GM21381 (cell line): ENCODE data around the gene SLC4A8.

Experiments used
- ATAC-seq: cut with Tn5 transposase; IDR thresholded peaks from one replicate; pipeline ENCODE4 v1.9.1; 2021; ENCODE audit warnings: mild to moderate bottlenecking, moderate library complexity; ENCODE audit not compliant: unreplicated experiment

The SLC4A8 gene

GRCh38 chr12:51524386-51524901 is 99.8 kb downstream of the SLC4A8 start:
- no peak for ATAC-seq

- no peak for ATAC-seq
Observed at GRCh38 chr12:51525518-51525917, 100.9 kb downstream of the SLC4A8 start.

- ATAC-seq: no peak
Observed at GRCh38 chr12:51527966-51528365, 103.3 kb downstream of the SLC4A8 start.

GRCh38 chr12:51528852-51529650 is 104.4 kb downstream of the SLC4A8 start:
- no peak for ATAC-seq

- ATAC-seq: no peak
Observed at GRCh38 chr12:51529651-51529970, 105.0 kb downstream of the SLC4A8 start.

- ATAC-seq: no peak
Observed at GRCh38 chr12:51530208-51530607, 105.6 kb downstream of the SLC4A8 start.

- ATAC-seq: no peak
Observed at GRCh38 chr12:51531284-51531977, 106.8 kb downstream of the SLC4A8 start.

GRCh38 chr12:51531978-51532497 is 107.4 kb downstream of the SLC4A8 start:
- ATAC-seq: no peak

GRCh38 chr12:51533799-51534198 is 109.2 kb downstream of the SLC4A8 start:
- ATAC-seq: no peak

GRCh38 chr12:51534216-51535074 is 109.8 kb downstream of the SLC4A8 start:
- no peak for ATAC-seq

GRCh38 chr12:51536159-51536558 is 111.5 kb downstream of the SLC4A8 start:
- ATAC-seq: no peak

GRCh38 chr12:51538149-51538548 is 113.5 kb downstream of the SLC4A8 start:
- no peak for ATAC-seq

GRCh38 chr12:51538599-51538998 is 114.0 kb downstream of the SLC4A8 start:
- ATAC-seq: no peak

GRCh38 chr12:51540996-51541395 is 116.4 kb downstream of the SLC4A8 start:
- no peak for ATAC-seq

- no peak for ATAC-seq
Observed at GRCh38 chr12:51546097-51546496, 121.5 kb downstream of the SLC4A8 start.

GRCh38 chr12:51547606-51548005 is 123.0 kb downstream of the SLC4A8 start:
- ATAC-seq: no peak

- no peak for ATAC-seq
Observed at GRCh38 chr12:51548241-51548640, 123.6 kb downstream of the SLC4A8 start.

GRCh38 chr12:51549637-51550036 is 125.0 kb downstream of the SLC4A8 start:
- ATAC-seq: no peak
